Right hindlimb (tissue), 1 donor: ENCODE results near the gene LAMA1.

Source experiments
- DNase-seq: peaks from one replicate; pipeline ENCODE4 v3.0.0-alpha.2; 2018

Gene LAMA1

DNA sequence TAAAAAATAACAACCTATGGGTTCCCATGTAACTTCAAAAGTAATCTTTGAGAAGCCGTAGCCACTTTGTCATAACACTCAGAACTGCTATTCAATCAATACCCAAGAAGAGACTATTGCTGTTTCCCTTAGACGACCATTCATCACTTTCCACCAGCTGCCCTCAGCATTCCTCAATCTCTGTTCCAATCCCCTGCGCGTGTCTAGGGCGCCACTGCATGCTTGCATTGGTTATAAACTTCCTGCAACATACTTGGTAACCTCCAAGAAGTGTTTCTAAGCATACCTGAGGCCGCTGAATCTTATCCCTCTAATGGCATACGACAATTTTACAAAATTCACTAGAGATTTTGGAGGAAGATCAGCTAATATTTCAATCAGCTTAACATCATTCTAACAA is 134.2 kb downstream of the LAMA1 start:
- DNase-seq = no peak

GRCh38 chr18:6982398-6982797 is 135.2 kb downstream of the LAMA1 start:
- DNase-seq = no peak

GRCh38 chr18:6980363-6980762 is 137.2 kb downstream of the LAMA1 start:
- DNase-seq = no peak

- DNase-seq = no peak
Observed at GRCh38 chr18:6979954-6980353, 137.6 kb downstream of the LAMA1 start.

GRCh38 chr18:6976935-6977334 is 140.7 kb downstream of the LAMA1 start:
- DNase-seq = no peak

DNA sequence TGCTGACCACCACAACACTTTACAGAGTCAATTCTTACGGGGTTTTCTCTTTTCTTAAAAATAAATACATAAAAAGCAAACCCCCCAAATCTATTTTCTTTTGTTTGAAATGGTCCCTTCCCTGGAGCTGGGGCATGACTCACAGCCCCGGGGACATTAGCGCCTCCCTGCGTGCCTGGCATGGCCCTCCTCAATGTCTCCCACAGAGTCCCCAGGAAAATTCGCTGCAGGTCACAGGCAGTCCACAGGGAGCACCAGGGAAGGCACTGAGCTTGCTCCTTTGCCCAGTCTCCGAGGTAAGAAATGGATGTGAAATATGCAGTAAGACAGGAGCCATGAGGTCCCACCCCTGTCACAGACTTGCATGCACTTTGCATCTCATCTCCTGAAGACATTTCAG is 142.5 kb downstream of the LAMA1 start:
- no peak for DNase-seq

GRCh38 chr18:6971823-6972478 is 145.6 kb downstream of the LAMA1 start:
- no peak for DNase-seq

GRCh38 chr18:6963452-6964097 is 154.0 kb downstream of the LAMA1 start:
- DNase-seq = no peak

GRCh38 chr18:6962571-6963451 is 154.8 kb downstream of the LAMA1 start:
- DNase-seq = no peak

GRCh38 chr18:6961331-6961730 is 156.3 kb downstream of the LAMA1 start:
- DNase-seq = no peak

- no peak for DNase-seq
Observed at GRCh38 chr18:6960656-6961055, 156.9 kb downstream of the LAMA1 start.

- DNase-seq = no peak
Observed at GRCh38 chr18:6960124-6960523, 157.5 kb downstream of the LAMA1 start.

DNA sequence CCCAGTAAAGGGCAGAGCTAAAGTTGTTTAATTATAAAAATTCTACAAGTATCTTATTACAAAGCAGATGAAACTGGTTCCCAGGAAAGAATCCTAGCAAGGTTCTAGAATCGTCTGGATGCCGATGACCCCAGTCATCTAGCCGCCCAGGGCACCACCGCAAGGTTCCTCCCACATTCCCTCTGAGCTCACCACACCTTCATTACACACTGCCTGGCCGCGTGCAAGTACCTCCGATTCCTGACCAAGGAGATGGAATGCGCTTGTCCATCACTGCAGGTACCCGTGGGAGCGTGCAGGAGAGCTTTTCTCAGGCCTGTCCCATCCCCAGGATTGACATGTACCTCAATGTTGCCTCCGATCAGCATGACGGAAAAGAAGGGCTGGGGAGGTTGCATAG is 158.5 kb downstream of the LAMA1 start:
- no peak for DNase-seq

DNA sequence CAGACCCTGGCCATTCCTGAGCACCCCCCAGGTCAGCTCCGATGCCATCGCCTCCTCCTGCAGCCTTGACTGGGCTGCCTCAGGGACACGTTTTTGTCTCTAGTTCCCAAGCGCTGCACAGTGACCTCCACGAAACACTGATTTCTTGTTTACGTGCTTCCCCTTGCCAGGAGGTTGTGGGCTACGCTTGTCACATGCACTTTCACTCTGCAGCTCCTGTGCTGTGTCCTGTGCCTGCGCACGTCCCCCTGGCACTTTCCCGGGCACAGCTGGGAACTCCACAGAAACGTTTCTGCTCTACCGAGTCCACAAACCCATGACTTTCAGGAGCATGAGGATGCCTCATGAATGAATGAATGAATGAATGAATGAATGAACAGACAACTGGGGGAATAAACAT is 160.6 kb downstream of the LAMA1 start:
- no peak for DNase-seq

DNA sequence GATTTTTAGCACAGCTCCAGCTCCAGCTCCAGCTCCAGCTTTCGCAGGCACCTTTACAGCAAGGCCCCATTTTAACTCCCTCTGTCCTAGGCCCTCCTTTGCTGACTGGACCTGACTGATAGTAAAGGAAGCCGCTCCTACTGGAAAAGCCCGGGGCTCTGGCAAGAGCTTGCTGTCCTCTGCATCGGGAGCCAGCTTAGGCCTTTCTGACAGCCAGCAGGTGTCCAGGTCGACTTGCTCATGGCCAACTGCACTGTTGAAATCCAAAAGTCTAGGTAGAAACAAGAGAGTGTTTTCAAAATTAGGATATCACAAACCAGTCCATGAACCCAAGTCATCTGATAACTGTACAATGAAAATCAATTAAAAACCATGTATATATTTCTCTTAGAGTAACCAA is 161.1 kb downstream of the LAMA1 start:
- DNase-seq = no peak

- no peak for DNase-seq
Observed at GRCh38 chr18:6955304-6955703, 162.3 kb downstream of the LAMA1 start.

DNA sequence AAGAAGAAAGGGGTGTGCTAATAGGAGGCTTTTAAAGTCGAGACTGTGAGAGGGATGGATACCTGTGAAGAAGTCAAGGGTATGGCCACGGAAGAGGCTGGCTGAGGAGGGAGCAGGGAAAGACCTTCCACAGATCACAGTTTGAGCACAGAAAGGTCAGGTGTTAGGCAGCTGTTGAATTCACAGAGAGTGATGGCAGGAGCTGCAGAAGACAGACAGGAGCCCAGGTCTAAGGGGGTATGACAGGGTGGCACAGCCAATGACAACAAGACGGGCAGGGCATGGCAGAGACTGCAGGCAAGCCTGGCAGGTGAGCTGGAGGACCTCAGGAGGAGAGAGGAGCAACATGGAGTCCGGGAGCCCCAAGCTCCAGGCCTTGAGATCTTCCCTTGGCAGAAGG is 163.1 kb downstream of the LAMA1 start:
- no peak for DNase-seq

DNA sequence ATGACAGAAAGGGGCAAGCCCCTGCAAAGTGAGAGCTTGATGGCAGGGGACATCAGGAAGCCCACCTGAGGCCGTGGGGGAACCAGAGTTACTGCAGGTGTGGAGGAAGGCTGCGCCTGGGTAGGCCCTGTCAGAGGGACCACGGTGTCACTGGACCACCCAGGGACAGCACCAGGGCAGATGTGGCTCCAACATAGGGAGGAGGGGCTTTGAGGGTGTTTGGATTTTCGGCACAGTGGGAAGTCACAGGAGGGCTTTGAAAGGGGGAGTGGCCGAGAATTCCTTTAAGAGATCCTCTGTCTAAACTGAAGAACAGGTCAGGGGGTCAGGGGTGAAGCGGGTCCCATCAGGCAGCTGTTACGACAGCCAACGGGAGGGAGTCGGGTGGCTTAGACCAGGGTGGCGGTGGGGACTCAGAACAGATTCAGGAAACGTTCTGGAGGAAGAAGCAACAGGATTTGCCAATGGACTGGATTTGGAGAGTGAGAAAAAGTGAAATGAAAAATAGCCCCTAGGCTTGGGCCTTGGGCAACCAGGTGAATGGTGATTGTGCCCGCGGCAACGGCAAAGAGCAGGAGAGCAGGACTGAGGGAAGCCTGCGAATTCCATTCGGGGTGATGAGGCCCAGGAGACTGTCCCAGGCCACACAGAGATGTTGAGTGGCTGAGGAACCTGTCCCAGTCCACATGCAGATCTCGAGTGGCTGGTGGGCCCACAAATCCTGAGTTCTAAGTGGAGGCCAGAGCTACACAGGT is 166.1 kb downstream of the LAMA1 start:
- no peak for DNase-seq

DNA sequence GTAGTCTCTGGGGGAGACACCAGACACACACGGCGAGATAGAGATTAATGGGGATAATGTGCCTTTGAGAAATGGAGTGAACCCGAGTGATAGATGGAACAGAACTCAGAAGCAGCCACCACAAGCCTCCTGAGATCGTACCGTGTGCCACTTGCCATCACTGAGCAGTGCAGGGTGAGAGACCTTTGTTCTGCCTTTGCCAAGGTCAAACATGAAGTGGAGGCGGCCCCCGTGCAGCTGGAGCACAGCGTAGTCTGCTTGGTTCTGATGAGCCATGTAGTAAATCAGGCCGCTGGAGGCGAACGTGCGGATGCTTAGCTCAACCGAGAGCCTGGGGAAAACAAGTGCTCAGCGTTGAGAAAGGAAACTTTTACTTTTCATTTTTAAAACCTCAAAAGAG is 167.0 kb downstream of the LAMA1 start:
- DNase-seq = no peak

DNA sequence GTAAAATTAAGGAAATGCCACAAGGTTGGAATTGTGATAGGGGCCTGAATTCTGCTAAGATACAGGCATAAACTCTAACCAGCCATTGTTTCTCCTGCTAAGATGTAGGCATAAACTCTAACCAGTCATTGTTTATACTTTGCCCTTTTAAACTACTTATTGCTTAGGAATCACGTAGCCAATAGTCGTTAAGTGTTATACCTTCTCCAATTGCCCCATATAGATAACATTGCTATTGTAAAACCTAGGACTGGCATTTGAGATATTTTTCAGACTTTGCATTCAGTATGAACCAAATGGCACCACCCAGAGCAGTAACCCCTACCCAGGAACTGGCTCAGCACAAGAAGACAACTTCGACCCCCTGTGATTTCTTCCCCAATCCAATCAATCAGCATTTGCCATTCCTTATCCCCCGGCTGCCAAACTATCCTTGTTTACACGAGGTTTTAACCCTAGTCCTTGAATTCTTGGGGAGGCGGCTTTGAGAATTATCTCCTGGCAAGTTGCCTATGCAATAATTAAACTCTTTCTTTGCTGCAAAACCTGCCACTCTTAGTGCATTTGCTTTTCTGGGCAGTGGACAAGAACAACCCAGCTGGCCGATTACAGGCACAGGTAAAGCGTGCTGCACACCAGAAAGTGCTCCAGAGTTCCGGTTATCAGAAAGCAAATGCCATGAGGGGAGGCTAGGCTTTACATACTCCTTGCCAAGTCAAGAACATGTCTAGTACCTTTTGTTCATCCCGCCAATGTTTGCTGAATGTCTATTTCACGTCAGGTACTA is 167.6 kb downstream of the LAMA1 start:
- no peak for DNase-seq

DNA sequence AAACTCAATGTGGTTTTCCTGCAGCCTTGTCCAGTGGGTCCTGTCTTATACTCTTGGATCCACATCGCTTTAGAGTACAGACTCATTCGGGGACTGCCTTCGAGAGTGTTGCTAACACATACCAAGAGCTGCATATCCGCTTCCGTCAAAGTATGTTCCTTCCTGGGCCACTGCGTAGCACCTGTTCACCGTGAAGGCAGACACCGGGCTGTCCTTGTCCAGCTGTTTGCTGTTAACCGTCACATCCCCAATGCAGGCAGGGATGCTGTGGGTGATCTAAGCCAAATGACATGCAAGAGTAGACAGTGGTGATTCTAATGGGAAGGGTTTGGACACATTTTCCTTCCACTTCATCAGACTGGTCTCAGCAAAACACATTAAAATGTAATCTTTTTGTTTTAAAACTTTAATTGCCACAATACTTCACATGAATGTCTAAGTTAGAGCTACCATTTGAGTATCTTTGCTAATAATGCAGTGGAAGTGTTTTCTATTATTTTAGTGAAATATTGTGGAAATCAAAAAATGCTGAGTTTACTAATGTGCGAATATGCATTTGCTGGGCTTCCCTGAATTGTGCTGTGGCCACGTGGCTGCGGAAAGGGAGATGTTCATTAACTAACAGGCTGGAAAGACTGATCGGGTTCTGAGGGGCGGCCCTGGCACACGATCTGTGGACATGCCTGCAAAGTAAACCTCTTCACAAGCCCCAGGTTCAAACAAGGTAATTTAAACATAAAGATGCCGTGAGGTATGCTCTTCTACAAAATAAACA is 169.1 kb downstream of the LAMA1 start:
- peak; percentile 31 for DNase-seq
